T-helper 2 cell treated with Interferon-gamma antibody and Interleukin-4, amounts not matched to agents 100 ng/mL and 5 ng/mL, for 36 hours (primary cell): ENCODE measurements around the gene MAMDC4. TPM values are rescaled to one million over a fixed set of nuclear protein-coding genes. Genes with fewer than 3 reads are reported as not detected.
"Not testable (repeated sequence)": the region's sequence is repeated elsewhere in the genome, so short reads cannot be mapped to it uniquely, and the experiment has no call there.

Experiments used
- intact Hi-C: fragments of 100-400 bp; cut with micrococcal nuclease; formaldehyde crosslinking; loops from one replicate; pipeline ENCODE4 v1.15.1; 2023
- total RNA-seq: library from RNA; stranded (reverse); gene quantifications from 2 replicates; pipeline ENCODE4 v1.2.3, GENCODE V29; 2022

MAMDC4 gene
- total RNA-seq, 1 donor from 2014 or later = 18.3 TPM

DNA sequence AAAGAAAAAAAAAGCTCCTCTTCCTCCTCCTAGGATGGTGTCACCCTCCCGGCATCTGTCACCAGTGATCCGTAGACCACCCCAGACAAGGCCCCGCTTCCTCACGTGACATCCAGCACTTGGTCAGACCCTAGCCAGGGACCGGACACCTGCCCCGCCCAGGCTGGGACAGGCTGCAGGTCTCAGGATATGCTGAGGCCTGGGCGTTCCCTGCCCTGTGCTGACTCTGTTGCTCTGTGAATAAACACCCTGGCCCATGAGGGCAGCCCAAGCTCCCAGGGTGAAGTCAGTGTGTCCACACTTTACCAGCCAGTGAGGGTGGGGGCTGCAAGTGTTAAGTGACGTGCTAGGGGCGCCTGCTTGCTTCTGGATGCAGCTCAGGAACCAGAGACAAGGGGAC is 8.4 kb downstream of the MAMDC4 start:
- intact Hi-C loops = no loop called here

GRCh38 chr9:136860933-136861873 is 9.1 kb downstream of the MAMDC4 start:
- intact Hi-C loops = no loop called here

GRCh38 chr9:136861874-136862457 is 9.8 kb downstream of the MAMDC4 start:
- intact Hi-C loops = no loop called here

DNA sequence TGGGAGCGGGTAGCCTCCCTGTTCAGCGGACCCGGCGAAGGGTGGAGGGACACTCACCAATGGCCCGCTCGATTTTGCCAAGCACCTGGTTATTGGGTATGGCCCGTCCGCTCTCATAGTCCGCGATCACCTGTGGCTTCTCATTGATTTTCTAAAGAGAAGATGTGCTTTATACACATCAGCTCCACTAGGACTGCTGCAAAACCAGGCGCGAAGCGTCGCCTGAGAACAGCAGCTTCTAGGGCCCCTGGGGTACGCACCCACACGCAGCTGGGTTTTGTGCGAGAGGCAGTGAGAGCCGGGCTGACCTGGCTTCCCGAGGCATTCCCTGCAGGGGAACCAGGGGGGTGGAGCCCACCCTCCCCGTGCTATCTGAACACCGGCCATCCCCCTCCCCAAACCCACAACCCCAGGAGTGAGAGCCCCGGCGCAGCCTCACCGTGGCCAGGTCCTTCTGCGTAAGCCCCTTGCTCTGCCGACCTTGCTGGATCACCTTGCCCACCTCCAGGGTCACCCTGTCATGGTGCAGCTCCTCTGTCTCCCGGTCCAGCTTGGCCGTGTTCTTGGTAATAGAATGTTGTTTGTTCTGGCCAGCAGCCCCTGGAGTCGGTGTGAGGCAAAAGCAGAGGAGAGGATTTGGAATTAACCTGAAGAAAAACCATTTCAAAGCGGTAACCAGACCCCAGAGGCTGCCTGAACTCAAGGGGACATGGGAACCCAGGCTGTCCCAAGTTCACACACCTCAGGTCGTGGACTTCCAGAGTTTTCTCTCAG is 10.9 kb downstream of the MAMDC4 start:
- intact Hi-C loops = no loop called here

- intact Hi-C loops = no loop called here
Measured at GRCh38 chr9:136863623-136864273, 11.6 kb downstream of the MAMDC4 start.

- intact Hi-C loops = no loop called here
Measured at GRCh38 chr9:136865041-136865767, 13.1 kb downstream of the MAMDC4 start.

DNA sequence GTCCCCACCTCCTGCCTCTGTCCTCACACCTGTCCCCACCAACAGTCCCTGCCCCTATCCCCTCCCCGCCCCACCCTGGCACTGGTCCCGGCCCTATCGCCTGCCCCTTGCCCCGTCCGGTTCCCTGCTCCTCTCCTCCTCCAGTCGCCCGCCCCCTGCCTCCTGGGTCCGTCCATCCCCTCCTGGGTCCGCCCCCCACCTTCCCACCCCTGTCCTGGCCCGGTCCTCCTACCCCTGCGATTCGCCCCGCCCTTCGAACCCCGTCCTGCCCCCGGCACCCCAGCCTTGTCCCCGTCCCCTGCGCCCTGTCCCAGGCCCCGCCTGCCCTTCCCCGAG is 13.6 kb downstream of the MAMDC4 start:
- intact Hi-C loops = loop anchor here (1.0 kb wide), 3 partner anchors 16 to 37 kb away; partner anchors contain the start of genes PHPT1 and TRAF2

DNA sequence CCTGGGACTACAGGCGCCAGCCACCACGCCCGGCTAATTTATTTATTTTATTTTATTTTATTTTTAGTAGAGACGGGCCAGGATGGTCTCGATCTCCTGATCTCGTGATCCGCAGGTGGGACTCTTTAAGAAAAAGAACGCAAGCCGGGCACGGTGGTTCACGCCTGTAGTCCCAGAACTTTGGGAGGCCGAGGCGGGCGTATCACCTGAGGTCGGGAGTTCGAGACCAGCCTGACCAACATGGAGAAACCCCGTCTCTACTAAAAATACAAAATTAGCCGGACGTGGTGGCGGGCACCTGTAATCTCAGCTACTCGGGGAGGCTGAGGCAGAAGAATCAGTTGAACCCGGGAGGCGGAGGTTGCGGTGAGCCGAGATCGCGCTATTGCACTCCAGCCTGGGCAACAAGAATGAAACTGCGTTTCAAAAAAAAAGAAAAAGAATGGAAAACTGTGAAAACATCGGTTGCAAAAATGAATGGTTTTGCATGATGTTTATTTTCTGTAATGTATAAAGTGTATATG is 14.8 kb downstream of the MAMDC4 start:
- intact Hi-C loops = loop anchor here (1.0 kb wide), 3 partner anchors 18 to 35 kb away; partner anchors contain the start of genes PHPT1 and TRAF2

GRCh38 chr9:136867480-136867879 is 15.3 kb downstream of the MAMDC4 start:
- intact Hi-C loops = no loop called here

DNA sequence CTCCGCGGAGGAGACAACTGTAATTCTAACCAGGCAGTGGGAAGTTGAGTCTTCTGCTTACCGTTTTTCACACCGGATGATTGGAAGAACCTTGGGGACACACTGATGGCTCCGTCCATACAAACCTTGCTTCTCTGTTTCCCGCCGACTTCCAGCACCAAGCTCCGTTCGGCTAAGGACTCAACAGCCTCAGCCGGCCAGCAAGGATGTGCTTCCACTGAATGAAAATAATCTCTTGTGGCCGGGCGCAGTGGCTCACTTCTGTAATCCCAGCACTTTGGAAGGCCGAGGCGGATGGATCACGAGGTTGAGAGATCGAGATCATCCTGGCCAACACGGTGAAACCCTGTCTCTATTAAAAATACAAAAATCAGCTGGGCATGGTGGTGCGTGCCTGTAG is 15.8 kb downstream of the MAMDC4 start:
- intact Hi-C loops = no loop called here

DNA sequence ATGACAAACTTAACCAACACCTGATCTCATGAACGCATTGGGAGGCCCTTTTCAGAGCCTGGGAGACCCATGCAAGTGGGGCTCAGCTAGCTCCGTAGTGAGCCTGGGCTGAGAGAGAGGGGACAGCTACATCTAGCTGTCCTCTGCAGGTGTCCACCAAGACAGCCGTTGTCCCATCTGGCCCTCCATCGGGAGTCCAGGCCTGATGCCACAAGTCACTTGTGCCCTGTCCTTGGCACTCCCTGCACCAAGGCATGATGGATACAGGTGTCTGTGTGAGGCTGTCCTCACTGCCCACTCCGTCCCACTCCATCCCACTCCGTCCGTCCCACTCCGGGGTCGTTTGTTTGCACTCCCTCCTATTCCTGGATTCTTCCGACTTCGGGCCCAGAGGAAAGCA is 16.5 kb downstream of the MAMDC4 start:
- intact Hi-C loops = no loop called here

- intact Hi-C loops = not testable (repeated sequence)
Measured at GRCh38 chr9:136869611-136870010, 17.5 kb downstream of the MAMDC4 start.

DNA sequence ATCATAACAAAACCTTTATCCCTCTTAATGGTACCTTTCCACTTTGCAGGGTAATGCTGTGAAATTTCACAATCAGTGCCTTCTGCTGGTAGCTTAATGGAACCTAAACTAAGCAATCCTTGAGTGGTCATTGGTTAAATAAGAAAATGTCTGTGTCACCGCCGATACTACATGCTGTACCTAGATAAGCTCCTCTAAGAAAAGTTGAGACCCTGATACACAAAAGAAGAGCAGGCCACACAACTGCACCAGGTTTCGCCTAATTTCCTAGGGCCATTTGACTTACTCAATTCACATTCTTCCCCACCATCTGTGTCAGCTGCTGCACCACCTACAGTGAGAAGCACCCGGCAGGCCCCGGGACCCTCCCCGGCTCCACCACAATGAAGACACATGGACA is 23.0 kb downstream of the MAMDC4 start:
- intact Hi-C loops = no loop called here

- intact Hi-C loops = no loop called here
Measured at GRCh38 chr9:136876476-136876875, 24.3 kb downstream of the MAMDC4 start.

DNA sequence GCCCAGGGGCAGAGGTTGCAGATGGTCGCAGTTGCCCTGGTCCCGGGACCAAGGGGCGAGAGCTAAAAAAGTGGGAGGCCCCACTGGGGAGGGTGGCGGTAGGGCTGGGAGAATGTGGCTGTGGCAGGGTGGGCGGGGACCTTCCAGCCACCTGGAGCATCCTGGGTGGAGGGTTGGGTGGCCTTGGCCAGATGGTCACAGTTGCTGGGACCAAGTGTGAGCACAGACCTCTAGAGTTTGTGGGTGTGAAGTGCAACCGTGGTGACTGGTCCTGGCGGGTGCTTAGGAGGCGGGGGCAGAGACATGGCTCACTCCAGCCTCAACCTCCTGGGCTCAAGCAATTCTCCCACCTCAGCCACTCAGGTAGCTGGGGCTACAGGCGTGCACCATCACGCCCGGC is 28.5 kb downstream of the MAMDC4 start:
- intact Hi-C loops = loop anchor here (5.0 kb wide), 1 partner anchor 73 kb away; the partner anchor contains the start of gene RABL6

DNA sequence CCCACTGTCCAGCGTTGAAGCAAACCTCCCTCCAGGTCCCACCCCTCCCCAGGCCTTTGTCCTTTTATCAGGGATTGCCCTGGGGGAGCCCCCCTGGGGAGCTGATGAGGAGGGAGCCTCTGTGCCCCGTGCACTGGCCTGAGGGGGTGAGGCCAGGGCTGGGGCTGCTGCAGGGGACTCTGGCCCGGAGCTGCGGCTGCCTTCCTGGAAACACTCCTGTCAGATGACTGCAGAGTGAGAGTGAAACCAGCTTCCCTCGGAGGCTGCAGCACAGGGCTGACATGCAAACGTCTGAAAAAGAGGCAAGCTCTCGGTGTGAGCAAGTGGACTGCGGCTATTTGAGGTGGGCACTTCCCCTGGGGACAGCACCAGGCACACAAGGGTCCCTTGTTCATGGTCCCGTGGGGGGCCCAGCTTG is 29.6 kb downstream of the MAMDC4 start:
- intact Hi-C loops = loop anchor here (1.0 to 5.0 kb wide), 3 partner anchors 21 to 74 kb away; partner anchors contain the start of gene RABL6

DNA sequence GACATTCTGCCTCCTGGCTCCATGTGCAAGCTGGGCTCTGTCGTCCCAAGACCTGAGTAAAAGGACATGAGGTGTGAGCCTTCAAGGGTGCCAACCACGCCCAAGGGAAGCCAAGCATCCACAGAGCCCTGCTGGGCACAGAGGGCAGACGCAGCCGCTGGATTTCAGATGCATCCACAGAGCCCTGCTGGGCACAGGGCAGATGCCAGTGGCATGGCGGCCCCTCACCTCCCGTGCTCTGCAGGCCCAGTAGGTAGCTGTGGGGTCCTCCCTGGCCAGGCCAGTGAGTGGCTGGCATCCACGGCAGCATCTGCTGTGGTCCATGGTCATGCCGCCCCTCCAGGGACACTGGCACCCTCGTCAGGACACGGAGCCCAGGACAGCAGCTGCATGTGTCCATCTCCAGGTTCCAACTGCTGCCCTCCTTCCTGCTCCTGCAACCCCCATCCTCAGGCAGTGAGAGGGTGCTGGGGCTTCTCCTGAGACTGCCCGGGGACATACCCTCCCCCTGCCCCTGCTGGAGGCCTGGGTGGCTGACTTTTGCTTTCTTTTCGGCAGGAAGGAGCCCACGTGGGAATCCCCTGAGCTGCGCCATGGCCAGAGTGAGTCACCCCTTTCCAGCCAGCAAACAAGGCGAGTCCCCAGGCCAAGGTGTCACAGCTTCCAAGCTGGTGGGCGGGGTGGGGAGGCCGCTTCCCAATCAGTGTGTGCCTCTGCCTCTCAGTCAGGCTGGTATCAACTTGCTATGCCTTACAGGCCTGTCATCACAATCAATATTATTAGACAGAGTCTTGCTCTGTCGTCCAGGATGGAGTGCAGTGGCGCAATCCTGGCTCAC is 30.2 kb downstream of the MAMDC4 start:
- intact Hi-C loops = loop anchor here (1.0 to 5.0 kb wide), 3 partner anchors 20 to 75 kb away; partner anchors contain the start of gene RABL6

- intact Hi-C loops = loop anchor here (1.0 to 5.0 kb wide), 3 partner anchors 19 to 76 kb away; partner anchors contain the start of gene RABL6
Measured at GRCh38 chr9:136882947-136883283, 30.8 kb downstream of the MAMDC4 start.

DNA sequence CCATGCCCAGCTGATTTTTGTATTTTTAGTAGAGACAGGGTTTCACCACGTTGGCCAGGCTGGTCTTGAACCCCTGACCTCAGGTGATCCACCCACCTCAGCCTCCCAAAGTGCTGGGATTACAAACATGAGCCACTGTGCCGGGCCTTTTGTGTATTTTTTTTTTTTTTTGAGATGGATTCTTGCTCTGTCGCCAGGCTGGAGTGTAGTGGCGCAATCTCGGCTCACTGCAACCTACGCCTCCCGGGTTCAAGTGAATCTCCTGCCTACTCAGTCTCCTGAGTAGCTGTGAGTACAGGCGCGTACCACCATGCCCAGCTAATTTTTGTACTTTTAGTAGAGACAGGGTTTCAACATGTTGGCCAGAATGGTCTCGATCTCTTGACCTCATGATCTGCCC is 31.5 kb downstream of the MAMDC4 start:
- intact Hi-C loops = loop anchor here (5.0 kb wide), 1 partner anchor 76 kb away; the partner anchor contains the start of gene RABL6
